ENCODE results near the gene IL1RAPL2.

Gene IL1RAPL2

GRCh38 chrX:105635794-105636193 is 1069.8 kb downstream of the IL1RAPL2 start:
- no peak for TF ChIP-seq ZNF658 (tag by site-specific recombination; IDR thresholded peaks at IDR 0.05)
- no peak for TF ChIP-seq ZNF521 (tag by site-specific recombination; IDR thresholded peaks at IDR 0.05)
- TF ChIP-seq ZNF670 (tag by site-specific recombination; IDR thresholded peaks at IDR 0.05; ENCODE audit: low read depth) = no peak
- no peak for TF ChIP-seq ZNF292 (tag by site-specific recombination; IDR thresholded peaks at IDR 0.05; ENCODE audit: borderline replicate concordance, low read depth)
- Histone ChIP-seq H3K36me3 (ENCODE audit: control insufficient read depth in 2 of 2, insufficient read depth in 1 of 2, low read length in 2 of 2) (no peaks in the 10 kb centered on the region), H3K9me3 (ENCODE audit: control insufficient read depth, insufficient read depth, low read depth, low read length) (no peaks in the 10 kb centered on the region), H3K27ac (ENCODE audit: extremely low read depth, low read depth, low read length) (no peak overlapping the region), H3K4me3 (ENCODE audit: low read depth, low read length) (no peak overlapping the region), H3K4me1 (ENCODE audit: control insufficient read depth, insufficient read depth, low read length) (0 out of 2 replicates have a peak, but pooled peaks cover 2% of the 10 kb centered on the region)
- POLR2A ChIA-PET = no interaction called here
- CTCF ChIA-PET = no interaction called here

GRCh38 chrX:105636667-105637066 is 1070.7 kb downstream of the IL1RAPL2 start:
- TF ChIP-seq TRIM28 (IDR thresholded peaks at IDR 0.05; ENCODE audit: borderline replicate concordance, low read length) (peak; percentile 26; the same call in 1 of the 2 replicates), OSR2 (tag by site-specific recombination; IDR thresholded peaks at IDR 0.05) (no peak), YY2 (tag by site-specific recombination; IDR thresholded peaks at IDR 0.05) (no peak), ZNF133 (tag by site-specific recombination; IDR thresholded peaks at IDR 0.05) (no peak)
- H3K27ac ChIP-seq (ENCODE audit: extremely low read depth, low read depth, low read length) = no peak overlapping the region
- H3K4me1 ChIP-seq (ENCODE audit: control insufficient read depth, insufficient read depth, low read length) = 0 out of 2 replicates have a peak, but pooled peaks cover 2% of the 10 kb centered on the region
- no peaks in the 10 kb centered on the region for H3K36me3 ChIP-seq (ENCODE audit: control insufficient read depth in 2 of 2, insufficient read depth in 1 of 2, low read length in 2 of 2)
- no peaks in the 10 kb centered on the region for H3K9me3 ChIP-seq (ENCODE audit: control insufficient read depth, insufficient read depth, low read depth, low read length)
- POLR2A ChIA-PET = no interaction called here
- H3K4me3 ChIP-seq (ENCODE audit: low read depth, low read length) = no peak overlapping the region
- CTCF ChIA-PET = interaction anchor here (0.6 kb wide), 1 partner anchor 18 kb away, joined by 3 read pairs; no protein-coding TSS in a partner anchor

GRCh38 chrX:105645667-105646357 is 1079.8 kb downstream of the IL1RAPL2 start:
- POLR2A ChIA-PET = no interaction called here
- CTCF ChIA-PET = interaction anchor here (0.6 kb wide), 2 partner anchors 19 to 30 kb away, joined by 3 read pairs; no protein-coding TSS in a partner anchor
- Histone ChIP-seq H3K9me3 (ENCODE audit: control insufficient read depth, insufficient read depth, low read depth, low read length) (no peaks in the 10 kb centered on the region), H3K4me3 (ENCODE audit: low read depth, low read length) (no peak overlapping the region), H3K36me3 (ENCODE audit: control insufficient read depth in 2 of 2, insufficient read depth in 1 of 2, low read length in 2 of 2) (no peaks in the 10 kb centered on the region), H3K4me1 (ENCODE audit: control insufficient read depth, insufficient read depth, low read length) (no peaks in the 10 kb centered on the region), H3K27ac (ENCODE audit: extremely low read depth, low read depth, low read length) (no peak overlapping the region)
- TF ChIP-seq ZNF324 (tag by site-specific recombination; IDR thresholded peaks at IDR 0.05) (no peak), ZNF280D (tag by site-specific recombination; IDR thresholded peaks at IDR 0.05) (no peak), YY1 (tag by site-specific recombination; IDR thresholded peaks at IDR 0.05) (no peak), REPIN1 (tag by site-specific recombination; IDR thresholded peaks at IDR 0.05; ENCODE audit: low read depth) (no peak), BCL6B (tag by site-specific recombination; IDR thresholded peaks at IDR 0.05) (no peak), ZNF175 (tag by site-specific recombination; IDR thresholded peaks at IDR 0.05) (no peak), GLI4 (tag by site-specific recombination; IDR thresholded peaks at IDR 0.05) (no peak), ZNF610 (tag by site-specific recombination; IDR thresholded peaks at IDR 0.05; ENCODE audit: borderline replicate concordance) (no peak), ZNF510 (tag by site-specific recombination; IDR thresholded peaks at IDR 0.05; ENCODE audit: insufficient replicate concordance) (no peak), PRDM4 (tag by site-specific recombination; IDR thresholded peaks at IDR 0.05) (no peak), ZNF394 (tag by site-specific recombination; IDR thresholded peaks at IDR 0.05; ENCODE audit: borderline replicate concordance) (no peak), ZNF10 (tag by site-specific recombination; IDR thresholded peaks at IDR 0.05) (no peak)

All from HEK293 (cell line).